NCI-H1694 treated with DMSO at 0.1 percent for 48 hours (cell line): ENCODE measurements around the gene NEBL.

Source experiments
- DNase-seq: peaks from one replicate; lab custom pipeline; 2025; lab: John Stamatoyannopoulos, UW

Gene NEBL

DNA sequence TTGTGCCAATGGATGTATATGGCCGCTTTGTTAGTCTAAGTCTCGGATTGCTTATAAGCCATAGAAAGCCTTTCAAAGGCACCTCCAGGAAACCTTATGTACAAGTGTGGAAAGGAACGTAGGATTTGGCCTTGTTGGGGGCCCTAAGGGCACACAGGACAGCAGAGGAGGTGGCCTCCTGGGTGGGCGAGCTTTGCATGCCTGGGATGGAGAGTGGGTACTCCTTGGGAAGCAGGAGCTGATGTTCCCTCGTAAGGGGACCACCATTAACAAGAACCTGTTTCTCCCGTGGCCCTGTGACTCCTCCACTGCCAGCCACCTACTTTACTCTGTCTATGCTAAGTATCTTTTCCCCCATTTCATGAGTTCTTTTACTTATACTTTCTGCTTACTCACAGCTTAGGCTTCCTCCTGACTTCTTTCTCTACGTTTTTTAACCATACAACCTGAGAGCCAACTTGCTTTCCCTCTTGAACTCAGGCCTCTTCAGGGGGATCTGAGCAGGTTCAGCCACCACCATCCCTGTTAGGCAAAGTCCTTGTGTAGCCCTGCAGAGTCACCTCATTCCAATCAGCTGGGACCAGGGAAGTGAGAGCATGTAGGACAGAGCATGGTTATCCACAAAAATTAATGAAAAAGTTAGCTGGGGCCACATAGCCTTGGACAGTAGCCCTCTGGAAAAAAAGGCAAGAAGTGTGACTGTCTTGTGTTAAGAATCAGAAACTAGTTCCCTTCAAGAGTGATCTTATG is 118.9 kb downstream of the NEBL start:
- no peak for DNase-seq

DNA sequence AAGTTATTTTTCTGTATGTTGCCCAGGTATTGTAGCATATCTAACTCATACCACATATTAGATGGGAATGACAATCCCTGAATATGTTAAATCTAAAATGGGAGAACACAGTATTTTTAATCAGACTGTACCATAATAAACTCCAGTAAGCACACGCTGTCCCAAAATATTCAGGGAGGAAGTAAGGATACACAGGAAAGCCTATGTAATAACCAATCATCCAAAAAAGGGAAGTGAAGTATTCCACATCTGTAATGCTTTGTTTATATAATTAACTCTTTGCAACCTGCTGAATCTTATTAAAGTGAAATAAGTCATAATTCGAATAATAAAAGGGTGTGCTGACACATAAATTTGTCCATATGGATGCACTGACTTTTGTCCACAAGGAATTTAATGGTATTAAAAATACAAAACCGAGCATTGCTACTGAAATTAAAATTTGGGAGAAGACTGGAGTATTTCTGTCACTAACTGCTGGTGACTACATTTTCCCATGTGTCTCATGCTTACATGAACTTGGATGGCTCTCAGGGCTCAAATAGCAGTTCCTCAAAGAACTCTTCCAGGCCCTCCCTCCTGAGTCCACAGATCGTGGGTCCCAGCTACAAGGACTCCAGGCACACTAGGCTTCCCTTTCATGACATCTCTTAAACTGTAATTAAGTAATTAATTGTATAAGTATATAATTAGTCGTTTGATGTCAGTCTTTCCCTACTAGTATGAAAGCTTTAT is 120.6 kb downstream of the NEBL start:
- no peak for DNase-seq

DNA sequence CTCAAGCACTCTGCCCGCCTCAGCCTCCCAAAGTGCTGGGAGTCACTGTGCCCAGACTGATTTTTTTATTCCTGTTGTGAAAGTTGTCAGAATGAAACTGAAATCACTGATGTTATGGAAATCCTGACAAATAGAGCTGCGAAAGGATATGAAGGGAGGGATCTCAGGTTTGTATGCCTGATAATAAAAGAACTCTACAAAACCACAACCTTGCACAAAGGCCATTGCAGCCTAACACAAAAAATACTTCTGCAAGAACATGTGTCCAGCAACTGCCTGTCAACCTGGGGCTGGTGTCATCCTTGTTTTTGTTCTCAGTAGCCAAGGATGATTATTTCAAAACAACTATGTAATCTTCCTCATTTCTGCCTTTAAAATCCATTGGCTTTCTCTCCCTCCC is 126.1 kb downstream of the NEBL start:
- DNase-seq = no peak

DNA sequence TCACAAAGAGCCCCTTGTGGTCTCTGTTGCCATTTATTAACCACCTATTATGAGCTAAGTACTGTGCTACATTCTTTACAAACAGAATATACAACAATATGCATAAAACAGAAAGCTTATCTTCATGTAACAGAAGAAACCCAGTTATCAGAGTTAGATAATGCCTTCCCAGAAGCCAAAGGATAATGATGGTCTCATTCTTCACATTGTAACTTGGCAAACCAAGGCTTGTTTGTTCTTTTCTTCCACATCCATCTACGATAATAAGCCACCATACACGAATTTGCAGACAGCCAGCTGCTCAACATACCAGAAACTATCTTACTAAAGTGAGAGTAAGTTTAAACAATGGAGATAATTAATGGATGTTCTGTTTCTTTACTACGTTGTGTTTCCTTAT is 127.6 kb downstream of the NEBL start:
- no peak for DNase-seq

DNA sequence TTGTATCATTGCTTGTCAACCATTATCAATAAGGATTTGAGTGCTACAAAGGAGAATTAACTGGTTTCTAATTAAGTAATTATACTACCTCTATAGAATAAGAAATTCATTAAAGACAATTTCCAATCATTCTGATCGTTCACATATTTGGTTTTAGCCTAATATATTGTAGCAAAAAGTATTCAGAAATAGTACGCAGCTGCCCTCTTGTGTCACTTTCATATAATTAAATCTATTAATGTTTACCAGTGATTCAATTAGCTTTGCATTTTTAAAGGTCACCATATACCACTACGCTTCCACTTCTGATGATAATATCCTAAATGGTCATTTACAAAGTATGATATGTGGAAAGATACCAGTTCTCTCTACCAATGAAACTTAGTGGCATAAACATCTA is 128.3 kb downstream of the NEBL start:
- DNase-seq = no peak

DNA sequence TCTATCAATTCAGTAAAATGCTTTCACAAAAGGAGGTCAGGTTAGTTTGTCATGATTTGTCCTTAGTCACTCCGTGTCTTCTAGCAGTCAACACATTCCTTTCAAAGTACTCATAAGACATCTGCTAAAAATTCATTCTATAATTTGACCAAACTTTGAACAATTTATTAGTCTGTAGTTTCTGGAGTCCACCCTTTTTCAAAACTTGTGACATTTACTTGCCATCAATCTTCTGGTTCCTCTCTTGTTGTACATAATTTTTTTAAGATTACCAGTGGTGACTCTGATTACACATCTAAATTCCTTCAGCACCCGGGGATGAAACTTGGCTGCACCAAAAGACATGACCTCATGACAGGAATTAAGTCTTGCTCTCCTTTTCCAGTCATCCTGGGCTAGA is 130.1 kb downstream of the NEBL start:
- DNase-seq = no peak

DNA sequence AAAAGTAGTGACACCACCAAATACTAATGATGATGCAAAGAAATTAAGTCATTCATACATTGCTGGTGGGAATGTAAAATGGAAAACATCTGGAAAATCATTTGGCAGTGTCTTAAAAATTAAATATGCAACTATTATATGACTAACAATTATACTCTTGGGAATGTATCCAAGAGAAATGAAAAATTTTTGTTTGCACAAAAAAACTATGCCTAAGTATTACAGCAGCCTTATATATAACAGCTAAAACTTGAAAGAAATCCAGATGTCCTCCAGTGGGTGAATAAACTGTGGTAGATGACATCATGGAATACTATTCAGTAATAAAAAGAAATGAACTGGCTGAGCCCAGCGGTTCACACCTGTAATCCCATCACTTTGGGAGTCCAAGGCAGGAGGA is 132.0 kb downstream of the NEBL start:
- no peak for DNase-seq

DNA sequence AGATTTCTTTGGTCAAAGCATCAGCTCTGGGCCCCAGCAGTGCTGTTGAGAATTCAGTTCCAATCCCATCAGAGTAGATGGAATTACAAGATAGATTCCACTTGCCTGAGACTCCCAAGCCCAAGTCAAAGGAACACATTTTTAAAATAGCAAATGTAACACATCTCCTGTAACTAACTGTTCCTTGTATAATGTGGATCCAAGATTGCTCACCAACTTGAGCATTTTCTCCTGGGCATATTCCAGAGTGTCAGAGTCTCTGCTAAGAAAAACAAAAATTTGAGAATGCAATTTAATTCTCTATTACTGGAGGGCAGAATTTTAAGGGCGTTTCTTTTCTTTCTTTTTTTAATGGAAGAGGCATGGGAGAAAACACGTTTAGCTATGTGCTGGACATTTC is 136.7 kb downstream of the NEBL start:
- no peak for DNase-seq

DNA sequence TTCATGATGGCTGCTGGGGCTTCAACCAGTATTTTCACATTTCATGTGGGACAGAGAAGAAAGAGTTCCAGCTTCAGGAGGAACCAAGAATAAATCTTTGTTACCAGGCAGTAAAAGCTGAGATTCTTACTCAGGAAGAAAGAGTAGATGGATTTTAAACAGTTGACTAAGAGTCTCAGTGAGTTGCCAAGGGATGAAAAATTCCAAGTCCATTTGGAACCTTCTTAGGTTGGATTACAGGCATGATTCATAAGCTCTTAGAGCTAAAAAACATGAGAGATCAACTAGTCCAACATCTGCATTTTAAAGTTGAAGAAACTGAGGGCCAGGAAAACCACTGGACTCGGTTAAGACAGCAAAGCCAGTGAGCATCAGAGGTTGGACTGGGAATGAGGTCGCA is 148.6 kb downstream of the NEBL start:
- DNase-seq = no peak

DNA sequence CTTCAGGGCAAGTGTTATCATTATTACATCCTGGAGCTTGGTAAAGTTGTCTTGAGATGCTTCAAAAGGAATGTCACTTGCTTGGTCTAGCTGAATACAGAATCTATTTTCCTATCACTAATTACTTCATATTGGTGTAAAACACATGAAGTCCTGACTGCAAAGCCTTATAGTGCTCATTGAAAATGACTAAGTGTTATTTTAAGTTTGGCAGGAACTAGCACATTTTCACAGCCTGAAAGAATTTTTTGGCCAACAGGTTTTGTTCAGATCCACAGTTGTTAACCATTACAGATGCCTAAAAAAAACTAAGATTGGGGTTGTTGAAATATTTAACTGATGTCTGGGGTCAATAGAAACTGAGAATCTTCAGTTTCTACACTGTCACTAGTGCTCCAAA is 149.3 kb downstream of the NEBL start:
- DNase-seq = no peak

DNA sequence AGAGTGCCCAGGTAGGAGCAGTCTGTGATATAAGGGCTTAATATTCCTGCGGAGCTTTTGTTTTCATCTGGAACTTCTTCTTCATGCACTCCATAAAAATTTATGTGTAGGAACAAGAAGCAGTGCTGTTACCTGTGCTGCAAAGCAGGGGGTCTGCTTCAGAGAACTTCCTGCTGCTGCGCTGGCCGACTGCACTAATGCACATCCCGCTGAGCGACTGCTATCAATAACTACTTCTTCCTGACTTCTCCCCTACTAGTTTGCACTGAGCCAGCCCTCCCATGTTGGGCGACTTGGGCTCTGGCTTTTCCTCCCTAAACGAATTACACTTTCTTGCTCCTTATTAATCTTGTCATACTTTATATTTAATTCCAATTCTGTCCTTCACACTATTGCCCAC is 150.3 kb downstream of the NEBL start:
- DNase-seq = no peak

DNA sequence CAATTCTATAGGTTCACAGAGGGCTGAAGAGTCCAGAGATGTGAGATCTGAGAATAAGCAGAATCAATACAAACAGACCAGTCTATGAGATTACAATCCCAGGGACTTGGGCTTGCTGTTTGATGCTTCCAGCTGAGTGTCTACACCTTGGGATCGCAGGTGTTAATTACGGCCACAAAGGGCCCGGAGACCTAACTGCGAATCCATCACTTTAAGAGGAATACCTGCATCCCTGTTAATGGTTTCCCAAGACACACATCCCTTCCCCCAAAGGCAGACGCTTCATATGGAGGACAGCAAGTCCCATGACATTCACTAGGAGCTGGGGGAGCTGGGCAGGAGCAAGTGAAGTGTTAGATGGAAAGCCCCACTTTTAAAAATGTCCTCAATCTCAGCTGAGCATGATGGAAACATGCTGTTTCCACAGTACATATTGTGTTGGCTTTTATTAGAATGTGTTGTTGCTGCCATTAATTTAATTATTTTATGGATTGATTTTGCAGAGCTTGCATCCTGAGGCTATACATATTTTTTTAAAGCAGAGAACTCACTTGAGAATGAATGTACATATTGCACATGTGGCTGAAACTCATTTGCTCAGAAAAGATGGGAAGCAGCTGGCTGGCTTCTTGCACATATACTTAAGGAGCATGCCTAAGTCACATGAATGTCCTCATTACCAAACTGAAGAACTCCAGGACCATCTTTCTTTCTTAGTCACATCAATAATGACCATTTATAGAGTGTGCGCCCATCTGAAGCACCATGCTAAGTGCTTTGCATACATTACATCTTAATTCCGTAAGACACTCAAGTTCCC is 151.3 kb downstream of the NEBL start:
- no peak for DNase-seq

DNA sequence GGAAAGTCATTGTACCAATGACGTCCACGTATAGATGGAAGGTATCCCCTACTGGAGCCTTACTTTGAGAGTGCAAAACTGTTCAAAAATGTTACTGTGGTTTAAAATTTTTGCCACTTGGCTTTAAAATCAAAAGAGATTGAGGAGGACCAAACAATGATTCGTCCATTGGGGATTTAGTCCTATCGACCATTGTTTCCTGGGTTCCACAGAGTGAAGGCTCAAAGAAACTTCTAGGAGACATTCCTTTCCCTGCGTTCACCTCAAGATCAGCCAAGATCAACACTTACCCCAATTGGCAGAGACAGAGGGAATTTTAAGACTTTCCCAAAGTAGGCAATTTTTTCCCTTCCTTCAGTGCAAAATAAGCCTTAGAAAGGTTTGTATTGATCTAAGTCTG is 152.3 kb downstream of the NEBL start:
- DNase-seq = no peak

DNA sequence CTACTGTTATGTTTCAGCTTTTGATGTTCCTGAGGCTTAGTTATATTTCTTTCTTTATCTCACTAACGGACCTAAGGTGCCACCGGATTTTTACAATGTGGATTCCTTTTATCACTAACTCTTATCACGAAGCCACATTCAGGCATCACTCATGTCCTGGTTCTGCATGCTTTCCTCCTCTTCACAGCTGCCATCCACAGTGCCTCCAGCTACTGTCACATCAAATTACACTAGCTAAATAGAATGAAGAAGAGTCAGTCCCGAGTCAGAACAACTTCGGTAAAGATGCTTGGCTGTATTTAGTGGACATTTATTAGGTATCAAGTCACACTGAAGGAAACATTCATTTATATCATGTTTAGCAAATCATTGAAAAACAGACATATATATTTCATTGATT is 153.2 kb downstream of the NEBL start:
- no peak for DNase-seq

DNA sequence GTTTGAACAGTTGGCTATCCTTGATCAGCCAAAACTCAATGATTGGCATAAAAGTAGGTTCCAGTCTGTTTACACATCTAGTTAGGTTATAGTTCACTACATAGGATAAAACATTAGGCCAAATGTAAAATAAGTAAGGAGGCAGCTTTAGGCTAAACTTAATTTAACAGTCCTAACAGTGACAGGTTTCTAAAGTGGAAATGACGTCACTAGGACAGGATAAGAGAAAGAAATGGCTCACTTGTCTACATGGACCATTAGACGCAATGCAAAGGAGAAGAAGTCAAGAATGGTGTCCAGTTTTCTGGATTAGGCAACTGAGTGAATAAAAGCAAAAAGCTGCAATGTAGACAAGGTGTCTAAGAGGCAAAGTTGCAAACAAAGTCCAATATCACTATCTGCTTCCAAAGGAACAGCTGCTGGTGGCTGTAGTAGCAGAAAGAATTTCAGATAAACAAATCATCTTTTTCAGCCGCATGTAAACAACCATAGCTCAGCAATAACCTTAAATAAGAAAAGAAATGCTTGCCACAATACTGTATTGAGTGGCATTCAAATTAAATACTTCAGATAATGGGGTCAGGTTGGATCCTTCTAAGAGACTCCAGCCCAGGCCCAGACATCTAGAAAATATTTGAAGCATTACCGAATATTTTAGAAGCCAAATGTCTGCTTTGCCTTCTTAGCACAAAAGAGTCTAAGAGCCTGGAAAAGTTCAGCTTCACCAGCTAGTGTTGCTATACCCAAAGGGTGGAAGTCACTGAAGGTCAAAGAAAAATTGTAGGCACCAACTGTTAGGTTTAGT is 154.2 kb downstream of the NEBL start:
- no peak for DNase-seq

DNA sequence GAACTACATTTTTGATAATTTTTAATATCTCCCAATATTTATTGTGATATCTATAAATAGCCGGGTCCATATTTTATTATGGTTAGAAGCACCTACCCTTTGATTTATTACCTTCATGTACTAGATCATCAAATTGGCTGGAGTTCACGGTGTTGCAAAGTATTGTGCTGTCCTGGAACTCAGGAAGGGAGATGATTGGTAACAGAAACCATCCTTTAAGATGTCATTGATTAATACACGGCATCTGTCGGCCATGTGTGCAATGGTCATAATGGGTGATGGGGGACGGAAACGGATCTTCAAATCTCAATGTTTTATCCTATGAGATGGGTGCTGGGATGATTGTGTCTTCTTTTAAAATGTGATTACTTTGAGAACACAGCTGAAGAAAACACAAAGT is 157.0 kb downstream of the NEBL start:
- DNase-seq = no peak

DNA sequence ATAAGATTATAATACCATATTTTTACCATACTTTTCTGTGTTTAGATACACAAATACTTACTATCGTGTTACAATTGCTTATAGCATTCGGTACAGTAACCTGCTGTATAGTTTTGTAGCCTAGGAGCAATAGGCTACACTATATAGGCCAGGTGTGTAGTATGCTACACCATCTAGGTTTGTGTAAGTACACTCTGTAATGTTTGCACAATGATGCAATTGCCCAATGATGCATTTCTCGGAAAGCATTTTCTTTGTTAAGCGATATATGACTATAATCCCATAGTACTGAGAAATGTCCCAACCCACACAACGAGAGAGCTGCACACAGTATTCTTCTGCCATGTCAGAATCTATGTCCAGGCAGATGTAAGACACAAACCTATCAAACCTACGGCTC is 160.0 kb downstream of the NEBL start:
- no peak for DNase-seq
